HG03378 (cell line): ENCODE results near the gene ZSWIM3.
"Not testable (repeated sequence)": the region's sequence is repeated elsewhere in the genome, so short reads cannot be mapped to it uniquely, and the experiment has no call there.

Source experiments
- ATAC-seq: cut with Tn5 transposase; IDR thresholded peaks from one replicate; pipeline ENCODE4 v1.9.1; 2021; ENCODE audit warnings: mild to moderate bottlenecking, moderate library complexity; ENCODE audit not compliant: unreplicated experiment

ZSWIM3 gene

GRCh38 chr20:45859916-45860315 is 2.5 kb downstream of the ZSWIM3 start:
- ATAC-seq, result no peak

GRCh38 chr20:45860560-45861220 is 3.3 kb downstream of the ZSWIM3 start:
- ATAC-seq, result no peak

GRCh38 chr20:45861221-45862075 is 4.0 kb downstream of the ZSWIM3 start:
- no peak for ATAC-seq

GRCh38 chr20:45863543-45864470 is 6.4 kb downstream of the ZSWIM3 start:
- ATAC-seq, result no peak

- ATAC-seq, result no peak
Observed at GRCh38 chr20:45866454-45866853, 9.0 kb downstream of the ZSWIM3 start.

- ATAC-seq, result no peak
Observed at GRCh38 chr20:45867136-45867818, 9.9 kb downstream of the ZSWIM3 start.

GRCh38 chr20:45867819-45868176 is 10.4 kb downstream of the ZSWIM3 start:
- ATAC-seq, result no peak

- ATAC-seq, result no peak
Observed at GRCh38 chr20:45872626-45873025, 15.2 kb downstream of the ZSWIM3 start.

- no peak for ATAC-seq
Observed at GRCh38 chr20:45873409-45874103, 16.1 kb downstream of the ZSWIM3 start.

GRCh38 chr20:45874104-45874481 is 16.7 kb downstream of the ZSWIM3 start:
- not testable (repeated sequence) for ATAC-seq

GRCh38 chr20:45874576-45874975 is 17.2 kb downstream of the ZSWIM3 start:
- no peak for ATAC-seq

GRCh38 chr20:45878076-45878761 is 20.8 kb downstream of the ZSWIM3 start:
- no peak for ATAC-seq

GRCh38 chr20:45880988-45881788 is 23.8 kb downstream of the ZSWIM3 start, which contains the start of gene ZSWIM1:
Gene ZSWIM1, plus strand, starts transcription at chr20:45881227. Its CDS starts 1,366 bp downstream, at chr20:45882593.
- peak; percentile 94 for ATAC-seq

GRCh38 chr20:45882469-45883099 is 25.2 kb downstream of the ZSWIM3 start:
- ATAC-seq, result no peak

- ATAC-seq, result no peak
Observed at GRCh38 chr20:45883100-45883469, 25.7 kb downstream of the ZSWIM3 start.

GRCh38 chr20:45886590-45887345 is 29.4 kb downstream of the ZSWIM3 start:
- no peak for ATAC-seq

GRCh38 chr20:45887346-45887715 is 29.9 kb downstream of the ZSWIM3 start, which contains the start of gene SPATA25:
Gene SPATA25, minus strand, starts transcription at chr20:45887622. Its CDS starts 32 bp downstream, at chr20:45887590.
- no peak for ATAC-seq
